T47D (cell line): ENCODE data around the gene SLC28A3.
A peak's percentile ranks its signal among the peaks of the same experiment; 100 is the strongest.
"Not testable (repeated sequence)": the region's sequence is repeated elsewhere in the genome, so short reads cannot be mapped to it uniquely, and the experiment has no call there.

Experiments used
- DNase-seq, 2 experiments: peaks; one replicate each; pipeline versions ENCODE4 v3.0.0 to v3.0.0-alpha.2; 2011 to 2012; ENCODE audit warnings: low read depth in 1 of 2, low spot score in 1 of 2
- JUND ChIP-seq: IDR thresholded peaks from 2 replicates; pipeline ENCODE4 v1.6.1; 2012; ENCODE audit warnings: low read depth
- in situ Hi-C: cut with HindIII; loops from 2 replicates; pipeline ENCODE4 v1.10.0; 2016; ENCODE audit warnings: low sequenced_read_pairs, low pct_unique_long_range_greater_than_20kb

SLC28A3 gene

DNA sequence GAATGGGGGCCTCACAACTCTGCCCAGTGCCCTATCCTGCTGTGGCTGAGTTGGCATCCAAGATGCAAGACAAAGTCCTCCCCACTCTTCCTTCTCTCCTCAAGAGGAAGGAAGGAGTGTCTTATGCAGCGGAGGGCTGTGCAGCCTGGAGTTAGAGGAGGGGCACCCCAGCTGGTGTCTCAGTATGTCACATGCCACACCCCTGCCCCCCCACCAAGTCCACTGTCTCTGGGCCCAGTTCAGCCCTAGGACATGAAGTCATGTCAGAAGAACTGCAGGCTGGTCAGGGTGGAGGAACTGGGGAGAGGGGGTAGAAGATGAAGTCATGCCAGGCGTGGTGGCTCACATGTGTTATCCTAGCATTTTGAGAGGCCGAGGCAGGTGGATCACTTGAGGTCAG, 28.0 kb upstream of the SLC28A3 start:
- DNase-seq = no peak
- in situ Hi-C loops = no loop called here
- TF ChIP-seq JUND = no peak

DNA sequence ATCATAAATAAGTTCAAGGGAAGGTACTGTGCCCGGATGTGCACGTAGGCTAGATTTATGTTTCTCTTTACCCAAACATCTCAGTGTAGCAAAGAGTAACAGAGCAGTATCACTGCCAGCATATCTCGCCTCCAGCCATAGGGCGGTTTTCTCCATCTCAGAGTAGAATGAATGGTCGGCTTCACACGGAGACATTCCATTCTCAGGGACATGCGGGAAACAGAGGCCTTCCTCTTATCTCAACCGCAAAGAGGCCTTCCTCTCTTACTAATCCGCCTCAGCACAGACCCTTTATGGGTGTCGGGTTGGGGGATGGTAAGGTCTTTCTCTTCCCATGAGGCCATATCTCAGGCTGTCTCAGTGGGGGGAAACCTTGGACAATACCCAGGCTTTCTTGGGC, 27.2 kb upstream of the SLC28A3 start:
- DNase-seq, in situ Hi-C loops: not testable (repeated sequence)

DNA sequence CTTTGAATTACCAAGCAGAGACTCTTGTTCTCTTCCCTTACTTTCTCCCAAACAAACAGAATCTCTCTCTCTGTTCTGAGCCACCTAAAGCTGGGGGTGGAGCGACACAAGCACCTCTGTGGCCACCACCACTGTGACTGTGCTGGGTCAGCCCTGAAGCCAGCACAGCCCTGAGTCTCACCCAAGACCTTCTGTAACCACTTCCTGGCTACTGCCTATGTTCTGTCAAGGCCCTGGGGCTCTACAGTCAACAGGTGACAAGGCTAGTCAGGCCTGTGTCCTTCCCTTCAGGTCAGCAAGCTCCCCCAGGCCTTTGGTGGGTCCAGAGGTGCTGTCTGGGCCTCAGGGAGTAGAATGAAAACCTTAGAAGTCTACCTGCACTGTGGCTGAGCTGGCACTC, 26.1 kb upstream of the SLC28A3 start:
- in situ Hi-C loops = no loop called here
- no peak for DNase-seq
- no peak for TF ChIP-seq JUND

DNA sequence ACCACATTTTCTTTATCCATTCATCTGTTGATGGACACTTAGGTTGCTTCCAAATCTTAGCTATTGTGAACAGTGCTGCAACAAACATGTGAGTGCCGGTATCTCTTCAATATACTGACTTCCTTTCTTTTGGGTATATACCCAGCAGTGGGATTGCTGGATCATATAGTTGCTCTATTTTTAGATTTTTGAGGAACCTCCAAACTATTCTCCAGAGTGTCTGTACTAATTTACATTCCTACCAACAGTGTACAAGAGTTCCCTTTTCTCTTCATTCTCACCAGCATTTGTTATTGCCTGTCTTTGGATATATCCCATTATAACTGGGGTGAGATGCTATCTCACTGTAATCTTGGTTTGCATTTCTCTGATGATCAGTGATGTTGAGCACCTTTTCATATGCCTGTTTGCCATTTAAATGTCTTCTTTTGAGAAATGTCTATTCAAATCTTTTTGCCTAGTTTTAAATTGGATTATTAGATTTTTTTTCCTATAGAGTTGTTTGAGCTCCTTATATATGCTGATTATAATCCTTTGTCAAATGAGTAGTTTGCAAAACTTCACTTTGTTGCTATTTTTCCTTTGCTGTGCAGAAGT, 24.4 kb upstream of the SLC28A3 start:
- in situ Hi-C loops, DNase-seq: not testable (repeated sequence)

DNA sequence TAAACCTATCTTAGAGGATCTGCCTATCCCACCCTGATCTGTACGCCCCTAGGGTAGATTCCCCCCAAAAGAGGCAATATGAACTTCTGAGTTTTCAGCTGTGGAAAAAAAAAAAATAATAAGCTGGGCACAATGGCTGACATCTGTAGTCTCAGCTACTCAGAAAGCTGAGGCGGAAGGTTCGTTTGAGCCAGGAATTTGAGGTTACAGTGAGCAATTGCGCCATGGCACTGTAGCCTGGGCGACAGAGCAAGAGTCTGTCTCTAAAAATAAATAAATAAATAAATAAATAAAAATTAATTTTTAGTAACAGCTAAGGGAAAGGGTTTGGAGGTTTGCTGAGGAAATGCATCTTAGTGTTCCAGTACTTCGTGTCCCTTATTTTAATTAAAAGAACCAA, 21.1 kb upstream of the SLC28A3 start:
- no peak for TF ChIP-seq JUND
- DNase-seq = no peak
- in situ Hi-C loops = no loop called here

DNA sequence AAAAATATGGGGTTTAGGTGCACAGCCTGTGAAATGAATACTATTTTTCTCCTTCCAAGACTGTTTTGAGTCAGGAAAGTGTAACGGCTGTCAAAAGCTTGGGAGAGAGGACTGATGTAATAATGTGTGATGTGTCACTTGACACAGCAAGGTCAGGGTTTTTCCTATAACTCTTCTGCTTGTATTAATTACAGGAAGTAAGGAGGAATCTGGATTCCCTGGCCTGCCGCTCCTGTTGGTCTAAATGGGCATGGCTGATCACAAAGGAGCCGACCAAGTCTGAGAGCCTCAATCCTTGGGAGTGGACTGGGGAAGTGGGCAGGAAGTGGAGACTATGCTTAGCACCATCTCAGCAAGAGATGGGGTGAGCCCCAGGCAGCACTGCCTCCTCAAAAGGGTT, 16.7 kb upstream of the SLC28A3 start:
- DNase-seq = no peak
- no peak for TF ChIP-seq JUND
- in situ Hi-C loops = no loop called here

DNA sequence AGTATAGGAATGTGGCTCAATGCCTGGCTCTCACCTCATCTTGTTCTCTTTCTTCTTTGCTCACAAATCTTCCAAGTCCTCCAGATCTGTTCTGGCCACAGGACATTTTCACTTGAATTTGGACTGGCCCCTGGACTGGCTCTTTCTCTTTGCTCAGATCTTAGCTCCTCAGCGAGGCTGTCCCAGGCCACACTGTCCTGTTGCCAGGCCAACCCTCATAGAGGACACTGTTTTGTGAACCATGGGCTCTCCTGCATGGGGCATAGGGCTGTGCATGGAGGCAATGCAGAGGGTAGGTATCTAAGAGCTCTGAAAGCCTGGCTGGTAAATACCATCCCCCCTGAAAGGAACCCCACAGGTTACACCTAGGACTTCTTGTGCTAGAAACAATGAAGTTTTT, 13.5 kb upstream of the SLC28A3 start:
- no peak for TF ChIP-seq JUND
- no peak for DNase-seq
- in situ Hi-C loops = no loop called here

DNA sequence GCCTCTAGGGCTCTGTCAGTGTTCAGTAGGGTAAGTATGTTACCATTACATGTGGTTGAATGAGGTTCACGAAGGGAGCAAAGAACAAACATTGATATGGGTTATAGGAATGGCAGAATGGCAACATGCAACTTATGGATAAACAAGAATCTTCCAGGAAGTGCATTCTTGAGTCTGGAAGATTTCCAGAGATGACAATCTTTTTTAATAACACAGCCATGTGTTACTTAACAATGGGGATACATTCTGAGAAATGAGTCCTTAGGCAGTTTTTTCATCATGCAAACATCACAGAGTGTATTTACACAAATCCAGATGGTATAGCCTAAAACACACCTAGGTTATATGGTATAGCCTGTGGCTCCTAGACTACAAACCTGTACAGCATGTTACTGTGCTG, 9.1 kb upstream of the SLC28A3 start:
- in situ Hi-C loops = no loop called here
- peak in 1 of 2 experiments; percentile 91 for DNase-seq
- TF ChIP-seq JUND = no peak

DNA sequence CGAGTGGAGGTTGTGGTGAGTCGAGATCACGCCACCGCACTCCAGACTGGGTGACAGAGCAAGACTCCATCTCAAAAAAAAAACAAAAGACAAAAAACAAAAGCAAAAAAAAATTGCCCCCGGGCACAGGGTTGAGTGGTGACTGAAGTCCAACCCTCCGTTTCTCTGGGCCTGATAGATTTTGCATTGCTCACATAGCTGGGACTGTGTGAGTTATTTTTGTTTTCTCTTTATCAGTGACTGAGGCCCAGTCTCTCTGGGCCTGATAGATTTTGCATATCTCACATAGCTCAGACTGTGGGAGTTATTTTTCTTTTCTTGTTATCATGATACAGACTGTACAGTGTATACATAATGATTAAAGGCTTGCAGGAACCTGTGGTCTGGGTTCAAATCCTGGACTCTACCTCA, 2.6 kb upstream of the SLC28A3 start:
- no peak for DNase-seq
- TF ChIP-seq JUND = no peak
- in situ Hi-C loops = no loop called here

DNA sequence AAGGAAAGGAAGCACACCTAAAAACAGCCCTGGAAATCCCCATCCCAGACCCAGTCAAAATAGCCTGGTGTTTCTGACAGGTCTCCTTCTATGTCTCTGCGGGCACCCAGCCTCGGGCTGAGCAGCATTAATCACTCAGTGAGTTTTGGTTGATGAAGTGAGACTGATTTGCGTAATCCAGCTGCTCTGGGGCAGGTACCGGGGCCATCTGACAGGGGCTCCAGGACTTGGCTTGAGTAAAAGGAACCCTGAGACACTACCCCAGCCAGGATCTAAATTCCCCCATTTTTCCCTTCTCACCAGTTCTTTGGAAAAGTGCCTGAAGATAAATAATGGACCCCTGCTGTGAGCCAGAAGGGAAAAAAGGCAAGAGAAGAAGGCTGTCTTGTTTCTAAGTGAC, 596 bp downstream of the SLC28A3 start:
- no peak for TF ChIP-seq JUND
- no peak for DNase-seq
- in situ Hi-C loops = no loop called here

DNA sequence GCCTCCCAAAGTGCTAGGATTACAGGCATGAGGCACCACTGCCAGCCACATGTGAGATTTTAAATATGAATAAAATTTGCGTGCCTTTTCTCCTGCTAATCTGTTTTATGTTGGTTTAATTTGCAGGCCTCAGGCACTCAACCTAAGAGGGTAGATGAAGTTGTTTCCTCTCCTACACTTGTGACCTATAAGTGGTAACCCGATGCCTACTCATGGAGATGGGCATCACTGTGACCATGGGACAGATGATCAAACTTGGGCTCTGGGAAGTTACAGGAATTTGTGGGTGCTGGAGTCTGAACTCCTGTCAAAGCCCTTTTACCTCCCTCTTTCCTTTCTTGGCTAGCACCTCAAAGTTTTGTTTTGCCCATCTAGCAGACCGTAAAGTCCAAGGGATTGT, 1.1 kb downstream of the SLC28A3 start:
- TF ChIP-seq JUND = no peak
- no peak for DNase-seq
- in situ Hi-C loops = no loop called here

DNA sequence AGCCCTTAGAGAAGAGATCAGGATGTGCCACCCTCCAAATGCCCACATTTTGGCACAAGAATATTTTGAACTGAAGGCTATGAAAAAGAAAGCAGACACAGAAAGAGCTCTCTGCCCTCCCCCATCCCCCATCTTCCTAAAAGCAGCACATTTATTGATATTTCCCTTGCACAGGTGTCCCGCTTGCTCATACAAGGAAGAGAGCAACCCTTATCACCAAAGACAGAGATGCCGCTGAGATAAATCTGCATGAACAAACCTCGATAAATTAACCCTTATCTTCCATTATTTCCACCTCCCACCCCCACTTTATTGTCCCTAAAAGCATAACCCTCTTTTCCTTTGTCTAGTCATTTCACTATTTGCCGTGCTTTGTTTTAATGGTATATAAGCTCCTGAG, 1.8 kb downstream of the SLC28A3 start:
- no peak for DNase-seq
- no peak for TF ChIP-seq JUND
- in situ Hi-C loops = no loop called here

DNA sequence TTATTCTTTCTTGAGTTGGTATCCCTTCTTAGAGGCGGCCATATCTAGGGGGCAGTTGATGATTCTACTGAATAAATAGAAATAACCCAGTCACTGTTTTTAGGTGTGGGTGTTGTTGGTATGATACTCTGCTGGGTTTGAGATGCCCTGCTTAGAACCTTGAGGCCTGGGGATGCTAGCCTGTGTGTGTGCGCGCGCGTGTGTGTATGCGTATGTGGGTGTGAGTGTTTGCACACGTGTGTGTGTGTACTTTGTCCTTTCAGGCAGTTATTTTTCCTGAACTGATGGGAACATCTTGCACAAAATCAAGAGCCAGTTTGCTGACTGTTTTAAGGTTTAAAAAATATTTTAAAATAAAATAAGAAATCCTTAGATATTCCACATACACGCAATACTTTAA, 3.3 kb downstream of the SLC28A3 start:
- in situ Hi-C loops = no loop called here
- no peak for TF ChIP-seq JUND
- DNase-seq = no peak

DNA sequence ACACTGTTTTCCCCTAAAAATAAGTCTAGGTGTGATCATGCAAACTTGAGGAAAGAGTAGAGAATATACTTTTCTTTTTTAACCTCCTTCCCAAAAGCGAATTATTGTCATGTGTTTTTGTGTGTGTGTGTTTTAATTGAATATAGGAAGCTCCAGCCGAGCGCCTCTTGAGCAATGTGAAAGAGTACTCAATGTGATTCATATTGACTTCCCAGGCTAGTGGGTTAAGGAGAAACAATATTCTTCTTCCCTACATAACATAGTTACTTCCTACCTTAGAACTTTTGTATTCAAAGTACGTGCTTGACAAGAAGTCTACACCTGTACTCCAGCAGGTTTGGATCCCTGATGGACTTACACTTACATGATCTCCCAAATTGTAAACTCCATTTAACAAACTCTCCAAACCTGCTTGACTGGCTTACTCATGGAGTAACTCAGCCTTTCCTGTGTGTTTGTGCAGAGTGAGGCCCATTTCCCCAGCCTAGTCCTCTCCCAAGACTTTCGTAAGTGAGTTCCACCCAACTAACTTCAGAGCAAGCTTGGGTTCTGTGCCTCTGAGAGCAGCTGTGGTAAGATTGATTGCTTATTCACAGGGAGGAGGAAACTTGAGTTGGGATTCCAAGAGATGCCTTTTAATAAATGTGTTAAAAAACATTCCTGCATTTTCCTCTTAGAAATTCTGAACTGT, 9.3 kb downstream of the SLC28A3 start:
- peak in 1 of 2 experiments; percentile 79 for DNase-seq
- TF ChIP-seq JUND = no peak
- in situ Hi-C loops = no loop called here

DNA sequence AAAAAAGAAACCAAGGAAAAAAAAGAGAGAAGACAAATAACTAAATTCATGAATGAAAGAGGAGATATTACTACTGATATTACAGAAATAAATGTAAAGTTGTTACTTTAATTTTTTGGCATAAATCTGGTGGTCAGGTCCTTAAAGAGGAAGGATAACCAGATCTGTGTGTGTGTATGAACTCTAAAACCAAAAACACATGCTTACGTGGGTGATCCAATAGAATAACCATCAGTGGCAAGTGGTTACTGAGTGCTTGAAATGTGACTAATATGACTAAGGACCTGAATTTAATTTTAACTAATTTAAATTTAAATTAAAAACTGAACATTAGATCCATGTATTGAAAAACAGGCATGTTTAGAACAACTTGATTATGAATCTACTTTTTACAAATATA, 10.3 kb downstream of the SLC28A3 start:
- in situ Hi-C loops = no loop called here
- DNase-seq = no peak
- TF ChIP-seq JUND = no peak
